Stimulated activated CD8-positive, alpha-beta memory T cell treated with anti-CD3 and anti-CD28 coated beads, Interleukin-7, amount 100 ng/mL, for 4 hours (primary cell): ENCODE measurements around the gene HAPLN2.
"Not testable (repeated sequence)": the region's sequence is repeated elsewhere in the genome, so short reads cannot be mapped to it uniquely, and the experiment has no call there.

Experiments
- DNase-seq, 2 donors: peaks; one replicate each; pipeline ENCODE4 v3.0.0-alpha.2; 2020; ENCODE audit warnings: low read depth in 2 of 2

HAPLN2 gene

GRCh38 chr1:156619582-156619955 is 354 bp downstream of the HAPLN2 start:
- DNase-seq: no peak

- no peak for DNase-seq
Observed at GRCh38 chr1:156622581-156623297, 3.5 kb downstream of the HAPLN2 start.

- DNase-seq: peak in 1 of 2 donors; percentile 19
Observed at GRCh38 chr1:156623946-156624813, 5.0 kb downstream of the HAPLN2 start.

GRCh38 chr1:156624814-156625435 is 5.7 kb downstream of the HAPLN2 start:
- DNase-seq: no peak

GRCh38 chr1:156625436-156626078 is 6.3 kb downstream of the HAPLN2 start:
- peak in 1 of 2 donors; percentile 49 for DNase-seq

GRCh38 chr1:156626079-156626438 is 6.8 kb downstream of the HAPLN2 start:
- no peak for DNase-seq

- DNase-seq: no peak
Observed at GRCh38 chr1:156627313-156627880, 8.2 kb downstream of the HAPLN2 start.

GRCh38 chr1:156629823-156630449 is 10.7 kb downstream of the HAPLN2 start:
- no peak for DNase-seq

- DNase-seq: not testable (repeated sequence)
Observed at GRCh38 chr1:156631152-156631551, 11.9 kb downstream of the HAPLN2 start.

GRCh38 chr1:156632355-156632754 is 13.1 kb downstream of the HAPLN2 start:
- DNase-seq: no peak

GRCh38 chr1:156638189-156638985 is 19.2 kb downstream of the HAPLN2 start:
- no peak for DNase-seq

GRCh38 chr1:156639601-156640101 is 20.4 kb downstream of the HAPLN2 start:
- no peak for DNase-seq

GRCh38 chr1:156640842-156641706 is 21.9 kb downstream of the HAPLN2 start:
- DNase-seq: no peak

- DNase-seq: no peak
Observed at GRCh38 chr1:156641761-156642264, 22.6 kb downstream of the HAPLN2 start, which contains the start of gene BCAN. Gene BCAN, plus strand, starts transcription at chr1:156642117. Its CDS starts 3,938 bp downstream, at chr1:156646055.

GRCh38 chr1:156642265-156643048 is 23.2 kb downstream of the HAPLN2 start:
- no peak for DNase-seq

GRCh38 chr1:156643049-156643777 is 24.0 kb downstream of the HAPLN2 start:
- DNase-seq: no peak

- DNase-seq: no peak
Observed at GRCh38 chr1:156643778-156644092, 24.5 kb downstream of the HAPLN2 start.

- no peak for DNase-seq
Observed at GRCh38 chr1:156644146-156644545, 24.9 kb downstream of the HAPLN2 start.
